ENCODE results near the gene DTHD1.

Gene DTHD1

GRCh38 chr4:36281384-36282106 lies at the start of gene DTHD1:
Gene DTHD1, plus strand, starts transcription at chr4:36281616. Its CDS starts 143 bp downstream, at chr4:36281759.
- no peak for DNase-seq (ENCODE audit: low spot score)

GRCh38 chr4:36233567-36234266 lies 47.7 kb upstream of the DTHD1 start:
- DNase-seq (ENCODE audit: low spot score): no peak

- no peak for DNase-seq (ENCODE audit: low spot score)
These were observed 46.1 kb upstream of the DTHD1 start for GRCh38 chr4:36235306-36235705.

GRCh38 chr4:36236159-36236558 lies 45.3 kb upstream of the DTHD1 start:
- no peak for DNase-seq (ENCODE audit: low spot score)

- DNase-seq (ENCODE audit: low spot score): no peak
These were observed 43.8 kb upstream of the DTHD1 start for GRCh38 chr4:36237366-36238313.

- DNase-seq (ENCODE audit: low spot score): no peak
These were observed 39.6 kb upstream of the DTHD1 start for GRCh38 chr4:36241771-36242170.

GRCh38 chr4:36242629-36243354 lies 38.6 kb upstream of the DTHD1 start:
- DNase-seq (ENCODE audit: low spot score): no peak

- peak; percentile 68 for DNase-seq (ENCODE audit: low spot score)
These were observed 37.8 kb upstream of the DTHD1 start for GRCh38 chr4:36243355-36244256.

- DNase-seq (ENCODE audit: low spot score): peak; percentile 66
These were observed 36.9 kb upstream of the DTHD1 start, which contains the start of gene ARAP2 for GRCh38 chr4:36244257-36245082. Gene ARAP2, minus strand, starts transcription at chr4:36244514. Its CDS starts 15,028 bp downstream, at chr4:36229486.

GRCh38 chr4:36249610-36250009 lies 31.8 kb upstream of the DTHD1 start:
- no peak for DNase-seq (ENCODE audit: low spot score)

GRCh38 chr4:36251983-36252382 lies 29.4 kb upstream of the DTHD1 start:
- DNase-seq (ENCODE audit: low spot score): no peak

GRCh38 chr4:36254371-36254770 lies 27.0 kb upstream of the DTHD1 start:
- no peak for DNase-seq (ENCODE audit: low spot score)

- no peak for DNase-seq (ENCODE audit: low spot score)
These were observed 25.8 kb upstream of the DTHD1 start for GRCh38 chr4:36255577-36255976.

- DNase-seq (ENCODE audit: low spot score): no peak
These were observed 25.0 kb upstream of the DTHD1 start for GRCh38 chr4:36256398-36256891.

- no peak for DNase-seq (ENCODE audit: low spot score)
These were observed 20.7 kb upstream of the DTHD1 start for GRCh38 chr4:36260731-36261130.

- no peak for DNase-seq (ENCODE audit: low spot score)
These were observed 17.1 kb upstream of the DTHD1 start for GRCh38 chr4:36264207-36264826.

- DNase-seq (ENCODE audit: low spot score): no peak
These were observed 13.7 kb upstream of the DTHD1 start for GRCh38 chr4:36267486-36268268.

- DNase-seq (ENCODE audit: low spot score): no peak
These were observed 12.3 kb upstream of the DTHD1 start for GRCh38 chr4:36269101-36269500.

Data from left forelimb (tissue), 1 donor.